Keratinocyte (primary cell): ENCODE measurements around the gene SPTLC2.

Experiments used
- EZH2 ChIP-seq: IDR thresholded peaks from one replicate; pipeline ENCODE4 v1.6.1; 2012; ENCODE audit warnings: inconsistent platforms, mild to moderate bottlenecking, low read length, moderate library complexity
- TF ChIP-seq, protein P1 (sequence below), 3 experiments: IDR thresholded peaks in 1 of 3; conservative IDR thresholded peaks in 1 of 3; optimal IDR thresholded peaks in 1 of 3; 2 replicates in 2 of 3; 3 replicates in 1 of 3; pipeline versions ENCODE3 to v1.5.1; 2011; ENCODE audit warnings: low read length in 3 of 3, mild to moderate bottlenecking in 3 of 3, moderate library complexity in 2 of 3, control low read depth in 1 of 3, inconsistent platforms in 1 of 3; ENCODE audit not compliant: insufficient read depth in 2 of 3; ENCODE audit errors: extremely low read depth in 1 of 3

DNA sequence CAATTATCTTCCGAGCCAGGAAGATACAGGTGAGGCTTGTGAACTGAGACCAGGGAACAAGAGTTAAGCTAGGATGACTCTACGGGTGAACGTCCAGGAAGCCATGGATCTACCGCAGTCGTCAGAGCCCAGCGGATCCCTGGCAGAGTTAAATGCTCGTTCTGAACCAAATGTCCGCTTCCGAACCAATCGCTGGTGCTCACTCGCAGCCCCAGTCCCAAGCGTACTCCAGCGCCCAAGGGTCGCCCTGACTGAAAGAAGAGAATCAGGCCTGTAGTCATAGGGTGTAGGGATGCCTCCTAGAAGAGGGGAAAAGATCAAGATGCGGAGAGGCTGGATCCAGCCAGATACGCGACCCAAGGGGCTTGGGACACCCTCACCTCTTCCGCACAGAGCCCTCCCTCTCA lies 159.3 kb downstream of the SPTLC2 start:
- TF ChIP-seq, protein P1, sequence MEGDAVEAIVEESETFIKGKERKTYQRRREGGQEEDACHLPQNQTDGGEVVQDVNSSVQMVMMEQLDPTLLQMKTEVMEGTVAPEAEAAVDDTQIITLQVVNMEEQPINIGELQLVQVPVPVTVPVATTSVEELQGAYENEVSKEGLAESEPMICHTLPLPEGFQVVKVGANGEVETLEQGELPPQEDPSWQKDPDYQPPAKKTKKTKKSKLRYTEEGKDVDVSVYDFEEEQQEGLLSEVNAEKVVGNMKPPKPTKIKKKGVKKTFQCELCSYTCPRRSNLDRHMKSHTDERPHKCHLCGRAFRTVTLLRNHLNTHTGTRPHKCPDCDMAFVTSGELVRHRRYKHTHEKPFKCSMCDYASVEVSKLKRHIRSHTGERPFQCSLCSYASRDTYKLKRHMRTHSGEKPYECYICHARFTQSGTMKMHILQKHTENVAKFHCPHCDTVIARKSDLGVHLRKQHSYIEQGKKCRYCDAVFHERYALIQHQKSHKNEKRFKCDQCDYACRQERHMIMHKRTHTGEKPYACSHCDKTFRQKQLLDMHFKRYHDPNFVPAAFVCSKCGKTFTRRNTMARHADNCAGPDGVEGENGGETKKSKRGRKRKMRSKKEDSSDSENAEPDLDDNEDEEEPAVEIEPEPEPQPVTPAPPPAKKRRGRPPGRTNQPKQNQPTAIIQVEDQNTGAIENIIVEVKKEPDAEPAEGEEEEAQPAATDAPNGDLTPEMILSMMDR (optimal IDR thresholded peaks at IDR 0.05 in 1 of 3, IDR thresholded peaks at IDR 0.05 in 1 of 3, conservative IDR thresholded peaks at IDR 0.05 in 1 of 3; ENCODE audit: extremely low read depth in 1 of 3, insufficient read depth in 2 of 3, low read length in 3 of 3): no peak
- TF ChIP-seq EZH2: no peak
